Measurements from ENCODE around the gene FRMD4A. TPM values are rescaled to one million over a fixed set of nuclear protein-coding genes. Genes with fewer than 3 reads are reported as not detected.
A peak's percentile ranks its signal among the peaks of the same experiment; 100 is the strongest.

FRMD4A gene
- polyA plus RNA-seq, 5 donors: 48.9 to 60.9 (median 53.0) TPM

- no peak for DNase-seq
These were observed 18.4 kb upstream of the FRMD4A start for GRCh38 chr10:14349081-14349480.

- no peak for DNase-seq
These were observed 14.5 kb upstream of the FRMD4A start for GRCh38 chr10:14345262-14345661.

GRCh38 chr10:14340051-14340744, 9.5 kb upstream of the FRMD4A start:
- DNase-seq: no peak

GRCh38 chr10:14336736-14337135, 6.0 kb upstream of the FRMD4A start:
- DNase-seq: no peak

- no peak for DNase-seq
These were observed 4.0 kb upstream of the FRMD4A start for GRCh38 chr10:14334771-14335170.

- peak; percentile 41 to 45 for DNase-seq
These were observed 2.9 kb upstream of the FRMD4A start for GRCh38 chr10:14333606-14334005.

GRCh38 chr10:14332903-14333302, 2.2 kb upstream of the FRMD4A start:
- DNase-seq: no peak

- DNase-seq: no peak
These were observed 964 bp downstream of the FRMD4A start for GRCh38 chr10:14329746-14330173.

GRCh38 chr10:14328881-14329672, 1.6 kb downstream of the FRMD4A start:
- no peak for DNase-seq

- DNase-seq: no peak
These were observed 3.2 kb downstream of the FRMD4A start for GRCh38 chr10:14327527-14327926.

GRCh38 chr10:14326581-14326980, 4.1 kb downstream of the FRMD4A start:
- DNase-seq: no peak

GRCh38 chr10:14325325-14325955, 5.3 kb downstream of the FRMD4A start:
- DNase-seq: no peak

GRCh38 chr10:14322526-14323188, 8.1 kb downstream of the FRMD4A start:
- DNase-seq: no peak

GRCh38 chr10:14318007-14318406, 12.7 kb downstream of the FRMD4A start:
- DNase-seq: no peak

- DNase-seq: no peak
These were observed 18.7 kb downstream of the FRMD4A start for GRCh38 chr10:14312014-14312413.

- DNase-seq: no peak
These were observed 19.3 kb downstream of the FRMD4A start for GRCh38 chr10:14311206-14311957.

- DNase-seq: no peak
These were observed 21.1 kb downstream of the FRMD4A start for GRCh38 chr10:14309593-14309992.

GRCh38 chr10:14306190-14306589, 24.5 kb downstream of the FRMD4A start:
- DNase-seq: no peak

- no peak for DNase-seq
These were observed 26.7 kb downstream of the FRMD4A start for GRCh38 chr10:14304046-14304445.

GRCh38 chr10:14302035-14302434, 28.7 kb downstream of the FRMD4A start:
- no peak for DNase-seq

- DNase-seq: no peak
These were observed 31.2 kb downstream of the FRMD4A start for GRCh38 chr10:14299556-14299955.
